ENCODE results near the gene DGKQ.

The DGKQ gene

DNA sequence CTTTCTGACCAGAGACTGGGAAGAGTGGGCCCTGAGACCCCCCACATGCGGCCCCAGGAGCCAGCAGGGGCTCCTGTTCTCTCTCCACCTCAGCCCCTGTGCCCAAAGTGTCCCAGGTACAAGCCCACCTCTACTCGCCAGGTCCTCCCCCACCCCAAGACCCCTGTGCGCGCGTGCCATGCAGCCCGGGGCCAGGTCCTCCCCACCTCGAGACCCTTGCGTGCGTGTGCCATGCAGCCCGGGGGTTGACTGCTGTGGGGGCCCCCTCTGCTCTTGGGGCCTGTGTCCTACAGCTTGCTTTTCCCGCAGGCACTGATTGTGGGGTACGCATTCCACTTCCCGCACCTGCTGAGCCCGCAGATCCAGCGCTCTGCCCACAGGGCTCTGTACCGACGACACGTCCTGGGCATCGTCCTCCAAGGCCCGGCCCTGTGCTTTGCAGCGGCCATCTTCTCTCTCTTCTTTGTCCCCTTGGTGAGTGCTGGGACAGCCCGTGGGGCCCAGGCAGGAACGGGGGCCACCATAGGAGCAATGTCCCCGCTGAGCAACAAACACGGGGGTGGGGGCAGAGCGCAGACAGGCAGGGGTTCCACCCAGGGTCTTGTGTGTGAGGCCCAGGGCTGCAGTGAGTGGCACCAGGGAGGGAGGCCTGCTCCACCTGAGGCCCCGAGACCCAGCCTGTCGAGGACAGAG is 20.3 kb downstream of the DGKQ start:
- TF ChIP-seq TAF1 (IDR thresholded peaks at IDR 0.05; ENCODE audit: borderline replicate concordance, insufficient read depth, low read length) (no peak), SIN3A (IDR thresholded peaks at IDR 0.05; ENCODE audit: borderline replicate concordance, insufficient read depth, low read length) (no peak), POLR2AphosphoS5 (IDR thresholded peaks at IDR 0.05; ENCODE audit: low read depth, low read length) (no peak), FOXP2 (optimal IDR thresholded peaks at IDR 0.05; ENCODE audit: borderline replicate concordance, extremely low read depth, extremely low read length, insufficient read depth) (no peak)
- TF ChIP-seq, protein P1, sequence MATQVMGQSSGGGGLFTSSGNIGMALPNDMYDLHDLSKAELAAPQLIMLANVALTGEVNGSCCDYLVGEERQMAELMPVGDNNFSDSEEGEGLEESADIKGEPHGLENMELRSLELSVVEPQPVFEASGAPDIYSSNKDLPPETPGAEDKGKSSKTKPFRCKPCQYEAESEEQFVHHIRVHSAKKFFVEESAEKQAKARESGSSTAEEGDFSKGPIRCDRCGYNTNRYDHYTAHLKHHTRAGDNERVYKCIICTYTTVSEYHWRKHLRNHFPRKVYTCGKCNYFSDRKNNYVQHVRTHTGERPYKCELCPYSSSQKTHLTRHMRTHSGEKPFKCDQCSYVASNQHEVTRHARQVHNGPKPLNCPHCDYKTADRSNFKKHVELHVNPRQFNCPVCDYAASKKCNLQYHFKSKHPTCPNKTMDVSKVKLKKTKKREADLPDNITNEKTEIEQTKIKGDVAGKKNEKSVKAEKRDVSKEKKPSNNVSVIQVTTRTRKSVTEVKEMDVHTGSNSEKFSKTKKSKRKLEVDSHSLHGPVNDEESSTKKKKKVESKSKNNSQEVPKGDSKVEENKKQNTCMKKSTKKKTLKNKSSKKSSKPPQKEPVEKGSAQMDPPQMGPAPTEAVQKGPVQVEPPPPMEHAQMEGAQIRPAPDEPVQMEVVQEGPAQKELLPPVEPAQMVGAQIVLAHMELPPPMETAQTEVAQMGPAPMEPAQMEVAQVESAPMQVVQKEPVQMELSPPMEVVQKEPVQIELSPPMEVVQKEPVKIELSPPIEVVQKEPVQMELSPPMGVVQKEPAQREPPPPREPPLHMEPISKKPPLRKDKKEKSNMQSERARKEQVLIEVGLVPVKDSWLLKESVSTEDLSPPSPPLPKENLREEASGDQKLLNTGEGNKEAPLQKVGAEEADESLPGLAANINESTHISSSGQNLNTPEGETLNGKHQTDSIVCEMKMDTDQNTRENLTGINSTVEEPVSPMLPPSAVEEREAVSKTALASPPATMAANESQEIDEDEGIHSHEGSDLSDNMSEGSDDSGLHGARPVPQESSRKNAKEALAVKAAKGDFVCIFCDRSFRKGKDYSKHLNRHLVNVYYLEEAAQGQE (IDR thresholded peaks at IDR 0.05; ENCODE audit: insufficient read depth in 1 of 2, low read depth in 2 of 2, low read length in 2 of 2), result no peak

DNA sequence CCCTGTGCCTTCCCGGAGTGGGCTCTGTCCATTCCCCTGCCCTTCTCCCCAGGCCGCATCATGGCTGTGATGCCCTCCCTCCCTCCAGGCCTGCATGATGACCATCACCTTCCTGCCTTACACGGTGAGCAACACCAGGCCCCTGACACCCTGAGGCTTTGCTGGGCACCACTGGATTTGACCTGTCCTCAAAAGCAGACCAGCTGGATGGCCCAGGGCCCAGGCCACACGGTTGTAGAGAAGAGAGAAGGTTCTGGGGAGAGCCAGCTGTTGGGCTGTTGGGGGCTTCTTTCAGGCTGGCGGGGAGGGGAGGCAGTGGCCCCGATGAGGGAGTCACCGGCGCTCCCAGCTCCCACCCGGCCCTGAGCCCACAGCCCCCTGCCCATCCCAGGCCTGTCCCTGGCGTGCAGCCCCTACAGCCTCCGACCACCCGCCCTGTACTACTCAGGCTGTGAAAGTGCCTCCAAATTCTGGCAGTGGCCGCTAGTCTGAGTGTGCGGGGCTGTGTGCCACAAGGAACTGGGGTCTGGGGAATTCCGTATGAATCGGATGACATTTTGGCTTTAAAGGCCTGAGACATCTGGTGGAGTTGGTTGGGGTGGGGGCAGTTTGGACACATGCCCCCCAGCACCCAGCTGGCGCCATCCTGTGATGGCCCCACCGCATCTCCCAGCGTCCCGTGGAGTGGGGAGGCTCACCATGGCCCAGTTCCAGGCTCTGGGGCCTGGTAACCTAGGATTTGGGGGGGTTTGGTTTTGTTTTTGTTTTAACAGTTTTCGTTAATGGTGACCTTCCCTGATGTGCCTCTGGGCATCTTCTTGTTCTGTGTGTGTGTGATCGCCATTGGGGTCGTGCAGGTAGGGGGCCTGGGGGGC is 21.5 kb downstream of the DGKQ start:
- no peak for TF ChIP-seq TAF1 (IDR thresholded peaks at IDR 0.05; ENCODE audit: borderline replicate concordance, insufficient read depth, low read length)
- TF ChIP-seq SIN3A (IDR thresholded peaks at IDR 0.05; ENCODE audit: borderline replicate concordance, insufficient read depth, low read length), result no peak
- TF ChIP-seq, protein P1 (IDR thresholded peaks at IDR 0.05; ENCODE audit: insufficient read depth in 1 of 2, low read depth in 2 of 2, low read length in 2 of 2), result no peak
- TF ChIP-seq FOXP2 (optimal IDR thresholded peaks at IDR 0.05; ENCODE audit: borderline replicate concordance, extremely low read depth, extremely low read length, insufficient read depth), result no peak

- no peak for TF ChIP-seq POLR2AphosphoS5 (IDR thresholded peaks at IDR 0.05; ENCODE audit: low read depth, low read length)
- TF ChIP-seq, protein P1 (IDR thresholded peaks at IDR 0.05; ENCODE audit: insufficient read depth in 1 of 2, low read depth in 2 of 2, low read length in 2 of 2), result no peak
- no peak for TF ChIP-seq FOXP2 (optimal IDR thresholded peaks at IDR 0.05; ENCODE audit: borderline replicate concordance, extremely low read depth, extremely low read length, insufficient read depth)
- no peak for TF ChIP-seq SIN3A (IDR thresholded peaks at IDR 0.05; ENCODE audit: borderline replicate concordance, insufficient read depth, low read length)
- no peak for TF ChIP-seq TAF1 (IDR thresholded peaks at IDR 0.05; ENCODE audit: borderline replicate concordance, insufficient read depth, low read length)
These were observed 22.2 kb downstream of the DGKQ start for GRCh38 chr4:951186-951585.

GRCh38 chr4:950136-951020 is 23.0 kb downstream of the DGKQ start:
- TF ChIP-seq, protein P1 (IDR thresholded peaks at IDR 0.05; ENCODE audit: insufficient read depth in 1 of 2, low read depth in 2 of 2, low read length in 2 of 2), result no peak
- TF ChIP-seq TAF1 (IDR thresholded peaks at IDR 0.05; ENCODE audit: borderline replicate concordance, insufficient read depth, low read length) (no peak), SIN3A (IDR thresholded peaks at IDR 0.05; ENCODE audit: borderline replicate concordance, insufficient read depth, low read length) (no peak), FOXP2 (optimal IDR thresholded peaks at IDR 0.05; ENCODE audit: borderline replicate concordance, extremely low read depth, extremely low read length, insufficient read depth) (no peak), POLR2AphosphoS5 (IDR thresholded peaks at IDR 0.05; ENCODE audit: low read depth, low read length) (no peak)
